ENCODE data around the gene KRI1.

The KRI1 gene

GRCh38 chr19:10565028-10565566, 713 bp downstream of the KRI1 start:
- Histone ChIP-seq H3K27ac (peak overlapping the region; percentile 91 to 92), H3K9me3 (no peaks in the 10 kb centered on the region), H3K4me3 (peak overlapping the region; percentile 91 to 94), H3K4me1 (peaks cover 0 to 42% (median 32%) of the 10 kb centered on the region in 4 donors), H3K27me3 (no peaks in the 10 kb centered on the region), H3K36me3 (peaks cover 9 to 29% (median 13%) of the 10 kb centered on the region in 3 donors)
- intact Hi-C loops (cut with DNase I; ENCODE audit: low total_unique reads): loop anchor here (5.0 to 10.0 kb wide), 2 partner anchors 63 to 160 kb away; partner anchors contain the start of genes CDC37 and KEAP1
- peak; percentile 45 to 76 for DNase-seq
- TF ChIP-seq CTCF (IDR thresholded peaks at IDR 0.05): peak in 1 of 2 experiments; percentile 8

GRCh38 chr19:10562609-10563008, 3.2 kb downstream of the KRI1 start:
- Histone ChIP-seq H3K4me1 (peaks cover 0 to 29% (median 22%) of the 10 kb centered on the region in 4 donors), H3K4me3 (no peak overlapping the region), H3K27me3 (no peaks in the 10 kb centered on the region), H3K36me3 (peaks cover 19 to 54% (median 34%) of the 10 kb centered on the region in 3 donors), H3K27ac (no peak overlapping the region), H3K9me3 (no peaks in the 10 kb centered on the region)
- TF ChIP-seq CTCF (IDR thresholded peaks at IDR 0.05): no peak
- intact Hi-C loops (cut with DNase I; ENCODE audit: low total_unique reads): loop anchor here (10.0 kb wide), 1 partner anchor 158 kb away; the partner anchor contains the start of gene CDC37
- no peak for DNase-seq

GRCh38 chr19:10560154-10560553, 5.7 kb downstream of the KRI1 start:
- peaks cover 19 to 72% (median 58%) of the 10 kb centered on the region in 3 donors for H3K36me3 ChIP-seq

GRCh38 chr19:10557603-10558197, 8.1 kb downstream of the KRI1 start:
- DNase-seq: no peak
- TF ChIP-seq CTCF (IDR thresholded peaks at IDR 0.05): no peak
- H3K27ac ChIP-seq: no peak overlapping the region
- H3K36me3 ChIP-seq: peaks cover 37 to 96% (median 82%) of the 10 kb centered on the region in 3 donors
- H3K27me3 ChIP-seq: no peaks in the 10 kb centered on the region
- no peaks in the 10 kb centered on the region for H3K4me1 ChIP-seq
- no peak overlapping the region for H3K4me3 ChIP-seq
- no peaks in the 10 kb centered on the region for H3K9me3 ChIP-seq
- intact Hi-C loops (cut with DNase I; ENCODE audit: low total_unique reads): no loop called here

More at GRCh38 chr19:10560154-10560553, 5.7 kb downstream of the KRI1 start:
- Histone ChIP-seq H3K9me3 (no peaks in the 10 kb centered on the region), H3K27ac (no peak overlapping the region), H3K4me3 (no peak overlapping the region), H3K4me1 (peaks cover 0 to 9% (median 6%) of the 10 kb centered on the region in 4 donors), H3K27me3 (no peaks in the 10 kb centered on the region)
- DNase-seq: no peak
- intact Hi-C loops (cut with DNase I; ENCODE audit: low total_unique reads): loop anchor here (10.0 kb wide), 1 partner anchor 155 kb away; the partner anchor contains the start of gene CDC37
- TF ChIP-seq CTCF (IDR thresholded peaks at IDR 0.05): no peak

GRCh38 chr19:10555610-10555973, 10.2 kb downstream of the KRI1 start:
- intact Hi-C loops (cut with DNase I; ENCODE audit: low total_unique reads): no loop called here
- Histone ChIP-seq H3K27ac (no peak overlapping the region), H3K36me3 (peaks cover 48 to 98% (median 95%) of the 10 kb centered on the region in 3 donors), H3K4me3 (no peak overlapping the region), H3K27me3 (no peaks in the 10 kb centered on the region), H3K4me1 (no peaks in the 10 kb centered on the region), H3K9me3 (no peaks in the 10 kb centered on the region)
- DNase-seq: no peak
- no peak for TF ChIP-seq CTCF (IDR thresholded peaks at IDR 0.05)

All from tibial artery (tissue), 4 donors.